Hematopoietic multipotent progenitor cell treated with erythropoietin and hydrocortisone succinate and interleukin-3 and kit ligand, for 15 days (in vitro differentiated cells): Measurements from ENCODE around the gene PEX19.
"Not testable (repeated sequence)": the region's sequence is repeated elsewhere in the genome, so short reads cannot be mapped to it uniquely, and the experiment has no call there.

Experiments used
- DNase-seq: peaks from one replicate; pipeline ENCODE4 v3.0.0-alpha.2; 2015; ENCODE audit warnings: low spot score

The PEX19 gene, protein sequence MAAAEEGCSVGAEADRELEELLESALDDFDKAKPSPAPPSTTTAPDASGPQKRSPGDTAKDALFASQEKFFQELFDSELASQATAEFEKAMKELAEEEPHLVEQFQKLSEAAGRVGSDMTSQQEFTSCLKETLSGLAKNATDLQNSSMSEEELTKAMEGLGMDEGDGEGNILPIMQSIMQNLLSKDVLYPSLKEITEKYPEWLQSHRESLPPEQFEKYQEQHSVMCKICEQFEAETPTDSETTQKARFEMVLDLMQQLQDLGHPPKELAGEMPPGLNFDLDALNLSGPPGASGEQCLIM

DNA sequence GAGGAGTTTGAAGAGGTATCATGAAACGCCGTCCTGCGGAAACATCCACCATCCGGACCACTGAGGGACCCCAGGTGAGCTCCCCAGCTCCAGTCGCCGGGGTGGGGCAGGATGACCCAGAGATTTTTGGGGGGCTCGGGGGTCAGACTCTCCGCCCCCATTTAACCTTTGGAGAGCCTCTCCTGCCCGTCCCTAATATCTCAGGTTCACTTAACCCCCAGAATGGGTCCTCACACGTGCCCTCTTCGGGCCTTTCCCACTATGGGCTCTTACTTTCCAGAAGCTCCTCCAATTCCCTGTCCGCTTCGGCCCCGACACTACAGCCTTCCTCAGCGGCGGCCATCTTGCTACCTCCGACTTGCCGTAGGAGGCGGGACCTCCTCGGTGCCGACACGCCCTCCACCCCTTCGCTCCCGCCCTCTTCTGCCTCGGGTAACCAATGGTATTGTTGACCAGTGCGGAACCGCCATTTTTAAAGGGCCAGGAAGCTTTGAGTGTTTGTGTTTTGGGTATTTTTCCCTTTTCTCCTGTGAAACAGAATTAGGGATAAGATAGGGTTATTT is at the start of gene PEX19:
Gene PEX19, minus strand, starts transcription at position 352 of the 563 bp plus-strand sequence. Its CDS starts 9 bp downstream, at position 343.
- peak; percentile 94 for DNase-seq

GRCh38 chr1:160332516-160332915 is 47.6 kb upstream of the PEX19 start:
- DNase-seq: no peak

DNA sequence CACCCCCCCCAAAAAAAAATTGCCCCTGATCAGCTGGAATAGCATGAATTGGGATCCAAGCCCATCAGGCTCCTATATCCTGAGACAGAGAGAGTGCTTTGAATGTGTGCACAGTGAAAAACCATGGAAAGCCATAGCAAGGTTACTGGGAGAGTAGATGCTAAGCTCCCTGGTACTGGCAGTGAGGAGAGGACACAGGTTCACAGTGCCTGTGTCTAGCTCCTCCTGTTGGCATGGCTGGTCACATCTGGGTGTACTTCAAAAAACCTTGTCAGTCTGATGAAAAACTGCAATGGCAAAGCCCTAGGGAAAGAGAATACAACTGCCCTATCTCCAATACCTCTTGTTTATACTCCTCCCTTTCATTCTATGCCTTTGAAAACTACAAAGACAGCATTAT is 45.2 kb upstream of the PEX19 start:
- no peak for DNase-seq

DNA sequence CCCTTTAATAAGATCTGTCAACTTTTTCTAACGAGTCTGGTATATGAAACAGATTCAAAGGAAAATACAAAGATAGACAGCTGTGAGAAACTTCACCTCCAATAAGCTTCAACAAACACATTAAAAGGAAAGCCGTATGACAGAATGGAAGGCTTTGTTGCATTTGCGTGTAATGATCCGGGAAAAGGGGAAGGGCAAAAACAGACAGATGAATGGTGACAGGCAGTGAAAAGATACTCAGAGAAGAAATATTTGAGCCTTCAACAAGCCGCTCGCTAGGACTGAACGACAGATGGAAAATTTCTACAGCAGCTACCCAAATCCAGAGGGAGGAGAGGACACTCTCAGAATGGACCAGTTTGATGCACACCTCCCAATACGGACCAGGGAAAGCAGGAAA is 43.3 kb upstream of the PEX19 start:
- DNase-seq: no peak

GRCh38 chr1:160326418-160326817 is 41.5 kb upstream of the PEX19 start:
- DNase-seq: peak; percentile 74

DNA sequence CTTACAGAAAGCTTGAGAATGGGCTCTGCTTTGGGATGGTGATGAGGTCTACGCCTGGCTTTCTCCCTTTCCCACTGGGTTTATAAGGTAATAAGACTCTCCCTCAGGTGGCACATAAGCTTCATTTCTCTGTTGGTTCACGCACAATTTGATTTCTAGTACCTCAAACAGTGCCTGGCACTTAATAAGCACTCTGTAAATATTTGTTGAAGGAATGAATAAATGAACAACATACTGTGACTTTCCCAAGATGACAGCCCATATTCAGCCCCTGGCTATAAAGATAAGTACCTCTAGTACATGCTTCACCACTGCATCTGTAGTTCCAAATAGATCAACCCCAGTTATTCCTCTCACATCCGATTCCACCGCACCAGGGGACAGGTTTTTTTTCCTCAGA is 40.3 kb upstream of the PEX19 start:
- DNase-seq: no peak

GRCh38 chr1:160322831-160323230 is 37.9 kb upstream of the PEX19 start:
- no peak for DNase-seq

DNA sequence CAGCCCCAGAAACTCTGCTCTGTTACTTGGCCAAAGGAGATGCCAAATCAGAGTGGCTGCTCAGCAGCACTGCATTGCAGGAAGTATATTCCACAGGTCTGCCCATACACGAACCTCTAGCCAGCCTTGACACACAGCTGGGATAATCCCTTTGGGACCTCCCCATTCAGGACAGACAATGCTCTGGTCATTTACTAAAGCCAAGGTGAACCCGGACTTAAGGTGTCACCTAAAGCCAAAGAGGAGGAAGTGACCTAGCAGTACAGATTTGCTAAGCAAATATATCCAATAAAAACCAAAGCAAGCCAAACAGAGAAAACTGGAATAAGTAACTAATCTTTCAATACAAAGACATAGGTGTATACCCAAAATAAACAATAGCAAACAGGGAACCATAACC is 30.4 kb upstream of the PEX19 start:
- DNase-seq: no peak

- DNase-seq: no peak
Observed at GRCh38 chr1:160309571-160309970, 24.6 kb upstream of the PEX19 start.

DNA sequence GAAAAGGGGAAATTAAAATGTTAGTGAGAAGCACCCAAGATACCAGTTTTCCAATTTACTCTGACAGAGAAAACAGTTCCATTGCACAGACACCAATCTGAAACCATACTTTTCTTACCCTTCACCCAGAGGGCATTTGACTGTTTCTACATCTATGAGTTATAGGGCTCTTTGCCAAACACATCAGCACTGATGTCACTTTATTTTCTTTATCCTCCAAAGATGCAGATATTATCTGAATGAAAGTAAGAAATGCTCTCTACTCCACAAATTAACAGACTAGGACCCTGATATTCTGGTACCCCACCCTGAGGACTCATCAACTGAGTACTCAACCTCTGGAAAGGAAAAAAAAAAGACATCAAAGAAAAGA is 24.2 kb upstream of the PEX19 start:
- no peak for DNase-seq

DNA sequence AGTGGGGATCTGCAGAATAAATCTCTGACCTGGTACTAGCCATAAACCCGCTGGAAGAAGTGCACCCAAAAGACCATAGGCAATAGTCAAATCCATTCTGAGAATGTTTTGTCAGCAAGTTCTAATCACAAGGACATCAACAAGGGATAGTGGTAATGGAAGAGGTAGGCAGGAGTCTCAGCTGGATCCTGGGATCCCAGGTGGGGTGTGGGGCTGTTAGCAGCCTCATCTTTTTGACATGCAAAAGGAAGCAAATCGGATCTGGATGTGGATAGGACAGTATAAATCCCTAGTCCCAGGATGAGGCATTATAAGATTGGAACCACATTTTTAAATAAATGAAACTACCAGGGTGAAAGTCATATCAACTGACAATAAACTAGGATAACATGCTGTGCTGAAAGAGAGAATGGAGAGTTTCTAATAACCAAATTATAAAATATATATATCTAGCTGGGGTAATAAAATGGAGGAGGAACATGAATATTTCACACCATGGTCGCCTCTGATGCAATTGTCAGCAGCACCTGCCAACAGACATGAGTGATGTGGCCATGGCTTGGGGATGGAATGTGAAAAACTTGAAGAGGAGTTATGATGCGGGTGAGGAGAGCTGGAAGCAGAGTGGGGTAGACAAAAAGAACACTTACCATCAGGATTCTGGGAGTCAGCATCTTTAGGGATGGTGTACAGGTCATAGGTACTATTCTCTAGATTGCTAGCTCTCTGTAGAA is 23.7 kb upstream of the PEX19 start:
- no peak for DNase-seq

- DNase-seq: no peak
Observed at GRCh38 chr1:160307118-160307791, 22.3 kb upstream of the PEX19 start.

- no peak for DNase-seq
Observed at GRCh38 chr1:160300173-160300572, 15.2 kb upstream of the PEX19 start.

GRCh38 chr1:160296036-160296435 is 11.1 kb upstream of the PEX19 start:
- DNase-seq: no peak

DNA sequence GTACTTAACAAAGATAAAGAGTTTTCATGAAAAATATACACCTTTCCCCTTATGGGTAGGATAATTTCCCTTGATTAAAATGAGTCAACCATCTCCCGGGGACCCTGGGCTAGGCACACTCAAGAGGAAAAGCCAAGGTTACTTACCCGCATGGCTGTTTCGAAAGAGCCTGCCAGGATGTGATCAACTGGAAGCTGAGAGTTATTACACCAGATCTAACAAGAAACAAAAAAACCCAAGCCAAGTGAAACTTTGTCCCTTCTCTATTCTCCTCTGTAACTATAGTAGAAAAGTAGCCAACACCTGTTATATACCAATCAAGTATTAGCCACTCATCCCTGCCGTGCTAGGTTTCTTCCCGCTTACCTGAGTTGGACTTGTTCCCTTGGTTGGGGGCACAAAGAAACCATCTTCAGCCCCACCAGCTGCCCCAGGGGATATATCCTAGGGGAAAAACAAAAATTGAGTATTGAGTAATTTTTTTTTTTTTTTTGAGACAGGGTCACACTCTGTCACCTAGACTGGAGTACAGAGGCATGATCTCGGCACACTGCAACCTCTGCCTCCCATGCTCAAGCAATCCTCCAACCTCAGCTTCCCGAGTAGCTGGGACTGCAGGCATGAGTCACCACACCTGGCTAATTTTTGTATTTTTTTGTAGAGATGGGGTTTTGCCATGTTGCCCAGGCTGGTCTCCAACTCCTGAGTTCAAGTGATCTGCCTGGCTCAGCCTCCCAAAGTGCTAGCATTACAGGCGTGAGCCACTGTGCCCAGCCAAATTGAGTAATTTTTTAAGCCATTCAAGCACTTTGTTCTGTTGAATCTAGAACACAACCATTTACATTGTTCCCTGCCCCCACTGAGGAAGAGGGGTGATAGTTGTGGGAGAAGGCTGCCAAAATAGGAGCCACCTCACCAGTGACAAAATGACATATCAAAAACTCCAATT is 8.4 kb upstream of the PEX19 start:
- no peak for DNase-seq

DNA sequence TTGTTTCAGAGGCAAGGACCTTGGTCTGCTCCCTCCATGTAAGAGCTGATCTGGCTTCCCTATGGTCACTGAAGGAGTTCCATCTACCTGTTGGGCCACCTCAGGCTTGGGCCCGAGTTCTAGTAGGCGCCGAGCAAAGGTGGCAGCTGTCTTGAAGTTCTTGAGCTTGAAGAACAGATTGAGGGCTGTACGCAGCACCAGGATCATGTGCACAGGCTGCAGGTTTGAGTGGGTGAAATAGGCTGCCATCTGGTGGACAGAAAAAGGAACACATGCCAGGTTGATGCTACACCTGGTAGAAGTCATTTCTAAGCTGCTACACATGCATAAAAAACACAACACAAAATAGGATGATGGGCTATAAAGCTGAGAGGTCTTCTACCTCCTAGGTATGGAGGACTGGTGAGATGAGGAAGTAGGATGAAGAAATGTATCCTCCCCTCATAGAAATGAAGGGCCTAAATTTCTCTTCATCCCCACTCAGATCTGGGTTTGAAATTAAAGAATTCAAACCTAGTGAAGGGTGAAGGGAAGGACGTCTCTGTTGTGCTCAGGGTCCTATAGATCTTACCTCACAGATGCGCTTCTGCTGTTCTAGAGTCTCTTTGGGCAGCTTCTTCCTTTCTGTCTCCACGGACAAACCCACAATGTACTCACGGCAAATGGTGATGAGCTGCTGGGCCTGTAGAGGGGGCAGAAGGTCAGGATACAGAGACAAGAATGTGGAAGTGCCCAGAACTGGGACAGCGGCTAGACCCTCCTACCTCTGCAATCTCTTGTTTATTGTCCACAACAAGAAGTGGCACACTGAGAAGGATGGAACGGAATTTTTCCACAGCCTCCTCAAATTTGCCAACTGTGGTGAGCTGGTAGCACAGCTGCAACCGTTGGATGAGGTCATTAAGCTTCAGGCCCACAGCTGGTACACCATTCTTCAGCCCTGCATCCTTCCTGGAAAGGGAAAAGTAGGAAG is 6.6 kb upstream of the PEX19 start:
- DNase-seq: peak; percentile 77

DNA sequence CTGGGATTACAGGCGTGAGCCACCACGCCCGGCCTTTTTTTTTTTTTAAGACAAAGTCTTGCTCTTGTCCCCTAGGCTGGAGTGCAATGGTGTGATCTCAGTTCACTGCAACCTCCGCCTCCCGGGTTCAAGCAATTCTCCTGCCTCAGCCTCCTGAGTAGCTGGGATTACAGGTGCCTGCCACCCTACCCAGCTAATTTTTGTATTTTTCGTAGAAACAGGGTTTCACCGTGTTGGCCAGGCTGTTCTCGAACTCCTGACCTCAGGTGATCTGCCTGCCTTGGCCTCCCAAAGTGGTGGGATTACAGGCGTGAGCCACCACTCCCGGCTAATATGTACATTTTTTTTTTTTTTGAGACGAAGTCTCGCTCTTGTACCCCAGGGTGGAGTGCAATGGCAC is 2.8 kb upstream of the PEX19 start:
- not testable (repeated sequence) for DNase-seq

GRCh38 chr1:160285506-160285905 is 573 bp upstream of the PEX19 start:
- no peak for DNase-seq

DNA sequence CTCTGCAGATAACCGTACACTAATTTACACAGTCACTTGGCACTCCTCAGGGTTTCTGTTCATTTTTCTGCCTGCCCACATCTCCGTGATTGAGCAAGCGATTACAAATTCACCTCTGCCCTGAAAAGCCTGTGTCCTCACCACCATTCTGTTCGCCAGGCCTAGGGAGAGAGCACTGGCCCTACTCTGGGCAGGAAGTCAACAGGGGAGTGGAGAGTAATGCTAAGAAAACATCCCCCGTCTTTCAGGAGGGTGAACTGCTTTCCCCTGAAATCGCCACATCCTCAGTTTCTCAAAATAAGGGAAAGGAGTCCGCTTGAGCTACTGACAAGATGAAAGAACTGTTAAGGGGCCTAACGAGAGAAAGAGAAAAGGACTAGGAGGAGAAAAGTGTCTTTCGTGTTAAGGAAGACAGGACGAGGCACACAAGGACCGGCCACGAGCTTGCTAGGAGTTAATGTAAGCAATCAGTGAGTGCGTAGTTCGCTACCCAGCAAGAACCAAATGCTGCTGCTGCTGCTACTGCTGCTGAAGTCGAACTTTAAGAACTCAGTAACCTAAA is 632 bp downstream of the PEX19 start:
- peak; percentile 37 for DNase-seq

DNA sequence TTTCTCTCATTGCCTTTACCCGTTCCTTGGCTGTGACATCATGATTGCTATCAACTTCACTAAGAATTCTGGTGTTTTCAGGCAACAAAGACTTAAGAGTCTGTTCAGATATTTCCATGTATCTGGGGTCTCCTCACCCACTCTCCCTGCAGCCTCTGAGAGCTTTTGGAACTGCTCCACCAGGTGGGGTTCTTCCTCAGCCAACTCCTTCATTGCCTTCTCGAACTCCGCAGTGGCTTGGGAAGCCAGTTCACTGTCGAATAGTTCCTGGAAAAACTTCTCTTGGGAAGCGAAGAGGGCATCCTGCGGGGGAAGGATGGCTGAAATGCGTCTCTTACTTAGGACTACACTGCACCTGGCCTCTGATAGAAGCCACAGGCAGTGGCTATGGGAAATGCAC is 2.1 kb downstream of the PEX19 start:
- no peak for DNase-seq
